ENCODE data around the gene NEU2.

GRCh38 chr2:233062451-233062850 lies 30.0 kb downstream of the NEU2 start:
- no peak for TF ChIP-seq EZH2 (optimal IDR thresholded peaks at IDR 0.05; ENCODE audit: low read depth, low read length)
- no peak for TF ChIP-seq CTCF (IDR thresholded peaks at IDR 0.05; ENCODE audit: low read length)
